Measurements from ENCODE around the gene KCNJ8. TPM values are rescaled to one million over a fixed set of nuclear protein-coding genes. Genes with fewer than 3 reads are reported as not detected.

The KCNJ8 gene
- total RNA-seq, 4 donors from 2014 or later: 3.0 to 22.1 (median 3.6) TPM

- H3K27ac ChIP-seq: no peak overlapping the region
- intact Hi-C loops (cut with DNase I; ENCODE audit: low total_unique reads): no loop called here
- WGBS, 2 donors (ENCODE audit: low coverage in 1 of 2): 56% methylated on average over 2 of the region's 2 CpGs
- TF ChIP-seq EP300 (IDR thresholded peaks at IDR 0.05; ENCODE audit: low read depth) (no peak), POLR2A (IDR thresholded peaks at IDR 0.05) (no peak), CTCF (IDR thresholded peaks at IDR 0.05) (no peak), POLR2AphosphoS5 (IDR thresholded peaks at IDR 0.05) (no peak)
- no peak overlapping the region for H3K4me3 ChIP-seq
- peaks cover 0 to 15% (median 0%) of the 10 kb centered on the region in 4 donors for H3K4me1 ChIP-seq
- H3K9me3 ChIP-seq: no peaks in the 10 kb centered on the region
- DNase-seq: no peak
- in situ Hi-C loops (cut with MboI; ENCODE audit: low pct_ligation_motif_present in 1 of 4, low pct_unique_long_range_greater_than_20kb in 1 of 4, low sequenced_read_pairs in 3 of 4): no loop called here
- no peaks in the 10 kb centered on the region for H3K27me3 ChIP-seq
- H3K36me3 ChIP-seq: no peaks in the 10 kb centered on the region
These were observed 44.1 kb upstream of the KCNJ8 start for GRCh38 chr12:21818627-21819026.

- DNase-seq: no peak
- Histone ChIP-seq H3K4me3 (no peak overlapping the region), H3K4me1 (peaks cover 0 to 9% (median 0%) of the 10 kb centered on the region in 4 donors), H3K9me3 (no peaks in the 10 kb centered on the region), H3K27me3 (no peaks in the 10 kb centered on the region), H3K36me3 (no peaks in the 10 kb centered on the region), H3K27ac (no peak overlapping the region)
- intact Hi-C loops (cut with DNase I; ENCODE audit: low total_unique reads) (no loop called here), in situ Hi-C loops (cut with MboI; ENCODE audit: low pct_ligation_motif_present in 1 of 4, low pct_unique_long_range_greater_than_20kb in 1 of 4, low sequenced_read_pairs in 3 of 4) (no loop called here)
- no peak for TF ChIP-seq POLR2AphosphoS5 (IDR thresholded peaks at IDR 0.05)
- 74 to 88% methylated on average over 1 of the region's 1 CpG for WGBS, 2 donors (ENCODE audit: low coverage in 1 of 2)
These were observed 41.0 kb upstream of the KCNJ8 start for GRCh38 chr12:21815306-21816062.

- H3K27me3 ChIP-seq: no peaks in the 10 kb centered on the region
- no peak overlapping the region for H3K27ac ChIP-seq
- DNase-seq: no peak
- WGBS, 2 donors (ENCODE audit: low coverage in 1 of 2): 87 to 90% methylated on average over 3 of the region's 3 CpGs
- no peaks in the 10 kb centered on the region for H3K36me3 ChIP-seq
- peaks cover 0 to 5% (median 0%) of the 10 kb centered on the region in 4 donors for H3K4me1 ChIP-seq
- no peaks in the 10 kb centered on the region for H3K9me3 ChIP-seq
- in situ Hi-C loops (cut with MboI; ENCODE audit: low pct_ligation_motif_present in 1 of 4, low pct_unique_long_range_greater_than_20kb in 1 of 4, low sequenced_read_pairs in 3 of 4): no loop called here
- intact Hi-C loops (cut with DNase I; ENCODE audit: low total_unique reads): no loop called here
- no peak for TF ChIP-seq POLR2AphosphoS5 (IDR thresholded peaks at IDR 0.05)
- TF ChIP-seq EP300 (IDR thresholded peaks at IDR 0.05; ENCODE audit: low read depth): no peak
- TF ChIP-seq CTCF (IDR thresholded peaks at IDR 0.05): no peak
- TF ChIP-seq POLR2A (IDR thresholded peaks at IDR 0.05): no peak
- H3K4me3 ChIP-seq: no peak overlapping the region
These were observed 40.3 kb upstream of the KCNJ8 start for GRCh38 chr12:21814814-21815213.

- no peak for TF ChIP-seq EP300 (IDR thresholded peaks at IDR 0.05; ENCODE audit: low read depth)
- no peak for TF ChIP-seq POLR2AphosphoS5 (IDR thresholded peaks at IDR 0.05)
- no peak for TF ChIP-seq POLR2A (IDR thresholded peaks at IDR 0.05)
- no peak for TF ChIP-seq CTCF (IDR thresholded peaks at IDR 0.05)
- no peaks in the 10 kb centered on the region for H3K9me3 ChIP-seq
- no peak overlapping the region for H3K4me3 ChIP-seq
- H3K27me3 ChIP-seq: no peaks in the 10 kb centered on the region
- in situ Hi-C loops (cut with MboI; ENCODE audit: low pct_ligation_motif_present in 1 of 4, low pct_unique_long_range_greater_than_20kb in 1 of 4, low sequenced_read_pairs in 3 of 4) (no loop called here), intact Hi-C loops (cut with DNase I; ENCODE audit: low total_unique reads) (no loop called here)
- H3K27ac ChIP-seq: no peak overlapping the region
- WGBS, 2 donors (ENCODE audit: low coverage in 1 of 2): 77 to 80% methylated on average over 2 of the region's 2 CpGs
- no peak for DNase-seq
- peaks cover 0 to under 1% (median 0%) of the 10 kb centered on the region in 4 donors for H3K4me1 ChIP-seq
- H3K36me3 ChIP-seq: no peaks in the 10 kb centered on the region
These were observed 39.8 kb upstream of the KCNJ8 start for GRCh38 chr12:21814327-21814726.

Measured in transverse colon (tissue), 4 donors.